GM19240 (cell line): Measurements from ENCODE around the gene ABCA12.

Experiments used
- DNase-seq: peaks from one replicate; pipeline ENCODE4 v3.0.0; 2011; ENCODE audit warnings: low spot score; ENCODE audit not compliant: insufficient read length

The ABCA12 gene

GRCh38 chr2:215036314-215036713, 102.1 kb downstream of the ABCA12 start:
- no peak for DNase-seq

GRCh38 chr2:215034154-215034553, 104.3 kb downstream of the ABCA12 start:
- DNase-seq, result no peak

GRCh38 chr2:215032153-215032552, 106.3 kb downstream of the ABCA12 start:
- DNase-seq, result no peak

- no peak for DNase-seq
Measured at GRCh38 chr2:215031321-215031720, 107.1 kb downstream of the ABCA12 start.

- no peak for DNase-seq
Measured at GRCh38 chr2:215029936-215030335, 108.5 kb downstream of the ABCA12 start.

- no peak for DNase-seq
Measured at GRCh38 chr2:215028231-215028630, 110.2 kb downstream of the ABCA12 start.

GRCh38 chr2:215027779-215028178, 110.6 kb downstream of the ABCA12 start:
- DNase-seq, result no peak

GRCh38 chr2:215022910-215023309, 115.5 kb downstream of the ABCA12 start:
- DNase-seq, result no peak

- no peak for DNase-seq
Measured at GRCh38 chr2:215022418-215022817, 116.0 kb downstream of the ABCA12 start.

GRCh38 chr2:215020283-215020682, 118.1 kb downstream of the ABCA12 start:
- no peak for DNase-seq

- no peak for DNase-seq
Measured at GRCh38 chr2:215019521-215020145, 118.8 kb downstream of the ABCA12 start.

GRCh38 chr2:215019085-215019484, 119.3 kb downstream of the ABCA12 start:
- DNase-seq, result no peak

- DNase-seq, result no peak
Measured at GRCh38 chr2:215015421-215015820, 123.0 kb downstream of the ABCA12 start.

GRCh38 chr2:215010390-215010789, 128.0 kb downstream of the ABCA12 start:
- DNase-seq, result no peak

- DNase-seq, result no peak
Measured at GRCh38 chr2:215003001-215003400, 135.4 kb downstream of the ABCA12 start.

- DNase-seq, result no peak
Measured at GRCh38 chr2:215002500-215002899, 135.9 kb downstream of the ABCA12 start.

GRCh38 chr2:215000721-215001120, 137.7 kb downstream of the ABCA12 start:
- DNase-seq, result no peak

- peak; percentile 19 for DNase-seq
Measured at GRCh38 chr2:214995926-214996670, 142.3 kb downstream of the ABCA12 start.

- DNase-seq, result no peak
Measured at GRCh38 chr2:214995409-214995808, 143.0 kb downstream of the ABCA12 start.

- no peak for DNase-seq
Measured at GRCh38 chr2:214992911-214993310, 145.5 kb downstream of the ABCA12 start.

- DNase-seq, result no peak
Measured at GRCh38 chr2:214989187-214989586, 149.2 kb downstream of the ABCA12 start.

GRCh38 chr2:214987261-214987660, 151.2 kb downstream of the ABCA12 start:
- no peak for DNase-seq

GRCh38 chr2:214985619-214986018, 152.8 kb downstream of the ABCA12 start:
- DNase-seq, result no peak
